ENCODE data around the gene GRPEL2. TPM values are rescaled to one million over a fixed set of nuclear protein-coding genes. Genes with fewer than 3 reads are reported as not detected.

GRPEL2 gene
- total and polyA plus RNA-seq, 2 of the 8 experiments (the other 6 are each of a cell fraction or from before 2014, with no cell fraction given), result 11.2 to 52.2 TPM

- H4K20me1 ChIP-seq (replicated peaks in 1 of 2; ENCODE audit: control insufficient read depth in 1 of 2, insufficient read depth in 2 of 2, low read length in 2 of 2), result peaks cover 0 to 8% of the 10 kb centered on the region in 2 experiments
- CTCF ChIA-PET (ENCODE audit: partially characterized antibody), result interaction anchor here (1.1 to 46.1 kb wide), 6 partner anchors 9 to 98 kb away, joined by 3 to 1310 read pairs (median 4); no protein-coding TSS in a partner anchor
- no peak for FAIRE-seq
- TF ChIP-seq E2F6 (IDR thresholded peaks at IDR 0.05) (no peak), POLR2A (IDR thresholded peaks at IDR 0.05; ENCODE audit: control extremely low read depth in 1 of 2, low read depth in 2 of 2, low read length in 2 of 2) (no peak), ASH2L (IDR thresholded peaks at IDR 0.05; ENCODE audit: low read length) (no peak), TEAD4 (IDR thresholded peaks at IDR 0.05; ENCODE audit: low read depth, low read length) (no peak), CBX8 (IDR thresholded peaks at IDR 0.05; ENCODE audit: borderline replicate concordance, low read depth, low read length) (no peak), BRCA1 (IDR thresholded peaks at IDR 0.05; ENCODE audit: low read depth, low read length) (no peak), EP300 (IDR thresholded peaks at IDR 0.05; ENCODE audit: borderline replicate concordance in 1 of 2, low read depth in 2 of 2, low read length in 2 of 2) (no peak), TBP (IDR thresholded peaks at IDR 0.05; ENCODE audit: low read depth, low read length) (no peak), ATF2 (IDR thresholded peaks at IDR 0.05; ENCODE audit: low read length) (no peak)
- TF ChIP-seq, protein P1, sequence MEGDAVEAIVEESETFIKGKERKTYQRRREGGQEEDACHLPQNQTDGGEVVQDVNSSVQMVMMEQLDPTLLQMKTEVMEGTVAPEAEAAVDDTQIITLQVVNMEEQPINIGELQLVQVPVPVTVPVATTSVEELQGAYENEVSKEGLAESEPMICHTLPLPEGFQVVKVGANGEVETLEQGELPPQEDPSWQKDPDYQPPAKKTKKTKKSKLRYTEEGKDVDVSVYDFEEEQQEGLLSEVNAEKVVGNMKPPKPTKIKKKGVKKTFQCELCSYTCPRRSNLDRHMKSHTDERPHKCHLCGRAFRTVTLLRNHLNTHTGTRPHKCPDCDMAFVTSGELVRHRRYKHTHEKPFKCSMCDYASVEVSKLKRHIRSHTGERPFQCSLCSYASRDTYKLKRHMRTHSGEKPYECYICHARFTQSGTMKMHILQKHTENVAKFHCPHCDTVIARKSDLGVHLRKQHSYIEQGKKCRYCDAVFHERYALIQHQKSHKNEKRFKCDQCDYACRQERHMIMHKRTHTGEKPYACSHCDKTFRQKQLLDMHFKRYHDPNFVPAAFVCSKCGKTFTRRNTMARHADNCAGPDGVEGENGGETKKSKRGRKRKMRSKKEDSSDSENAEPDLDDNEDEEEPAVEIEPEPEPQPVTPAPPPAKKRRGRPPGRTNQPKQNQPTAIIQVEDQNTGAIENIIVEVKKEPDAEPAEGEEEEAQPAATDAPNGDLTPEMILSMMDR (IDR thresholded peaks at IDR 0.05; ENCODE audit: control extremely low read depth in 1 of 3, insufficient read depth in 1 of 3, low read depth in 1 of 3, low read length in 3 of 3), result no peak
Observed at GRCh38 chr5:149363358-149363757, 18.1 kb downstream of the GRPEL2 start.

More at GRCh38 chr5:149363358-149363757, 18.1 kb downstream of the GRPEL2 start:
- H2BK20ac ChIP-seq (ENCODE audit: low read length), result no peak overlapping the region
- H2BK15ac ChIP-seq (ENCODE audit: low read length), result no peak overlapping the region
- no peak overlapping the region for H2AK5ac ChIP-seq (ENCODE audit: low read depth, low read length)
- no peak overlapping the region for H3K27ac ChIP-seq (ENCODE audit: low read depth, low read length)
- H4K91ac ChIP-seq (replicated peaks; ENCODE audit: insufficient read length, low read length), result no peak overlapping the region
- H3K79me2 ChIP-seq (ENCODE audit: control insufficient read depth in 1 of 2, insufficient read depth in 2 of 2, low read length in 2 of 2), result 0 out of 4 replicates have a peak, but pooled peaks cover 0 to 5% of the 10 kb centered on the region in 2 experiments
- H2BK120ac ChIP-seq (replicated peaks; ENCODE audit: low read depth, low read length), result no peak overlapping the region
- H3K4ac ChIP-seq (replicated peaks; ENCODE audit: insufficient read length, low read depth, low read length), result no peak overlapping the region
- no peaks in the 10 kb centered on the region; a peak in 1 of 8 replicates for H3K36me3 ChIP-seq (ENCODE audit: control insufficient read depth in 2 of 4, insufficient read depth in 4 of 4, low read length in 3 of 4)
- peaks cover 4% of the 10 kb centered on the region; the same call in 1 of the 2 replicates for H3K23me2 ChIP-seq (ENCODE audit: low read depth, low read length)
- H3K4me3 ChIP-seq (ENCODE audit: extremely low read depth in 1 of 4, insufficient read depth in 2 of 4, low read depth in 3 of 4, low read length in 4 of 4), result no peak overlapping the region
- H3K9me3 ChIP-seq (ENCODE audit: insufficient read depth in 2 of 2, low read depth in 1 of 2, low read length in 1 of 2), result no peaks in the 10 kb centered on the region
- peaks cover 8% of the 10 kb centered on the region for H3K79me1 ChIP-seq (ENCODE audit: low read depth, low read length)
- no peak overlapping the region for H2AFZ ChIP-seq (ENCODE audit: low read length)
- no peak overlapping the region for H2BK5ac ChIP-seq (ENCODE audit: low read depth, low read length)
- no peak overlapping the region for H3K56ac ChIP-seq (replicated peaks; ENCODE audit: insufficient read length, low read depth, low read length)
- no peak overlapping the region for H3K23ac ChIP-seq (ENCODE audit: insufficient read length)
- H3K4me2 ChIP-seq (ENCODE audit: insufficient read depth in 1 of 2, low read depth in 2 of 2, low read length in 2 of 2), result no peak overlapping the region
- H3K14ac ChIP-seq (ENCODE audit: insufficient read length), result no peak overlapping the region
- no peak overlapping the region for H4K5ac ChIP-seq (ENCODE audit: insufficient read length, low read depth, low read length)
- POLR2A ChIA-PET (ENCODE audit: partially characterized antibody), result interaction anchor here (1.6 kb wide), 1 partner anchor 13 kb away, joined by 5 read pairs; no protein-coding TSS in a partner anchor
- H3K4me1 ChIP-seq (replicated peaks in 1 of 4; ENCODE audit: control insufficient read depth in 3 of 4, insufficient read depth in 4 of 4, low read length in 3 of 4), result peaks cover 0 to 5% (median 2%) of the 10 kb centered on the region in 4 experiments; a peak in 5 of 7 replicates
- no peaks in the 10 kb centered on the region for H3K27me3 ChIP-seq (replicated peaks in 1 of 4; ENCODE audit: control insufficient read depth in 3 of 4, extremely low read depth in 1 of 4, insufficient read depth in 3 of 4, low read length in 3 of 4)
- H2BK12ac ChIP-seq (ENCODE audit: low read depth, low read length), result no peak overlapping the region
- no peak overlapping the region for H3K18ac ChIP-seq (ENCODE audit: extremely low read depth, low read length)
- no peak overlapping the region for H4K8ac ChIP-seq (ENCODE audit: extremely low read depth, insufficient read depth, low read length)
- DNase-seq (ENCODE audit: low read depth in 1 of 2, low spot score in 2 of 2), result no peak
- no peak overlapping the region for H3K9ac ChIP-seq (replicated peaks in 1 of 4; ENCODE audit: extremely low read depth in 1 of 4, low read depth in 3 of 4, low read length in 3 of 4)

Measured in H1 (cell line).